Calu3 (cell line): Measurements from ENCODE around the gene EMSY. TPM values are rescaled to one million over a fixed set of nuclear protein-coding genes. Genes with fewer than 3 reads are reported as not detected.

Experiments
- BruUV-seq: library from RNA; stranded (reverse); fragments of 400-500 nt; replicated peaks from 2 replicates; lab custom pipeline; 2021; lab: Mats Ljungman, UMichigan
- CTCF ChIA-PET: fragments of 300-600 bp; sonication (Branson Sonifier 250); formaldehyde crosslinking; loops from one replicate; lab custom pipeline; 2022; ENCODE audit warnings: antibody characterized with exemption; lab: Charles Lee
- DNase-seq: peaks from one replicate; pipeline ENCODE4 v3.0.0; 2022
- H3K27ac Mint-ChIP-seq: one replicate; pipeline ENCODE4 v1.8.0; 2022; ENCODE audit warnings: mixed read lengths; ENCODE audit not compliant: unreplicated experiment
- H3K27me3 Mint-ChIP-seq: one replicate; pipeline ENCODE4 v1.8.0; 2022; ENCODE audit warnings: mixed read lengths; ENCODE audit not compliant: unreplicated experiment
- H3K36me3 Mint-ChIP-seq: one replicate; pipeline ENCODE4 v1.8.0; 2022; ENCODE audit warnings: mild to moderate bottlenecking, moderate library complexity, mixed read lengths; ENCODE audit not compliant: insufficient read depth, unreplicated experiment
- H3K4me1 Mint-ChIP-seq: one replicate; pipeline ENCODE4 v1.8.0; 2022; ENCODE audit warnings: mild to moderate bottlenecking, low read depth, mixed read lengths; ENCODE audit not compliant: unreplicated experiment
- H3K4me3 Mint-ChIP-seq: one replicate; pipeline ENCODE4 v1.8.0; 2022; ENCODE audit warnings: mild to moderate bottlenecking, low read depth, moderate library complexity, mixed read lengths; ENCODE audit not compliant: unreplicated experiment
- H3K9me3 Mint-ChIP-seq: one replicate; pipeline ENCODE4 v1.8.0; 2022; ENCODE audit warnings: low read depth, mixed read lengths; ENCODE audit not compliant: unreplicated experiment
- intact Hi-C: fragments of 100-400 bp; cut with micrococcal nuclease; formaldehyde crosslinking; loops from one replicate; pipeline ENCODE4 v1.10.0; 2022; ENCODE audit not compliant: unreplicated experiment
- total RNA-seq: library from RNA; stranded (reverse); gene quantifications from 2 replicates; pipeline ENCODE4 v1.2.3, GENCODE V29; 2022
- TF ChIP-seq, protein P1 (sequence below): fragments of 200-600 bp; IDR thresholded peaks from one replicate; pipeline ENCODE4 v1.8.0; 2022; ENCODE audit warnings: antibody characterized with exemption; ENCODE audit not compliant: unreplicated experiment

Gene EMSY
- total RNA-seq, 1 experiment from 2014 or later = 30.0 TPM

DNA sequence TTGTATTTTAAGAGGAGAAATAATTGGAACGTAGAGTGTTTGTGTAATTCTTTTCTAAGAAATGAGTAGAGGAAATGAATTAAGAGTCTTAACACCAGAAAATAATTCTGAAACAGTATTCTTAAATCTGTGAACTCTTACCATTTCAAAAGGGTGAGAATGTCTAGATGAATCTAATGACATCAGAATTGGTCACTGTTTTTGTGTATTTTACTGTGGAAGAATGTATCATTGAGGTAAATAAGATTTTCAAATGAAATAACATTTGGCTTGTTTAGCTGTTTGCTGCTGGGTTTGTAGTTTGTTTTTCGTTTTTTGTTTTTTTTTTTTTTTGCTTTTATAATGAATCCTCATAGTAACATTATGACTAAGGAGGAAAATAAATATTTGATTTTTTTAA is 97.6 kb downstream of the EMSY start:
- BruUV-seq = no TSS peak
- no peak for DNase-seq
- no peak overlapping the region for H3K4me3 Mint-ChIP-seq
- H3K4me1 Mint-ChIP-seq = no peaks in the 10 kb centered on the region
- TF ChIP-seq, protein P1, sequence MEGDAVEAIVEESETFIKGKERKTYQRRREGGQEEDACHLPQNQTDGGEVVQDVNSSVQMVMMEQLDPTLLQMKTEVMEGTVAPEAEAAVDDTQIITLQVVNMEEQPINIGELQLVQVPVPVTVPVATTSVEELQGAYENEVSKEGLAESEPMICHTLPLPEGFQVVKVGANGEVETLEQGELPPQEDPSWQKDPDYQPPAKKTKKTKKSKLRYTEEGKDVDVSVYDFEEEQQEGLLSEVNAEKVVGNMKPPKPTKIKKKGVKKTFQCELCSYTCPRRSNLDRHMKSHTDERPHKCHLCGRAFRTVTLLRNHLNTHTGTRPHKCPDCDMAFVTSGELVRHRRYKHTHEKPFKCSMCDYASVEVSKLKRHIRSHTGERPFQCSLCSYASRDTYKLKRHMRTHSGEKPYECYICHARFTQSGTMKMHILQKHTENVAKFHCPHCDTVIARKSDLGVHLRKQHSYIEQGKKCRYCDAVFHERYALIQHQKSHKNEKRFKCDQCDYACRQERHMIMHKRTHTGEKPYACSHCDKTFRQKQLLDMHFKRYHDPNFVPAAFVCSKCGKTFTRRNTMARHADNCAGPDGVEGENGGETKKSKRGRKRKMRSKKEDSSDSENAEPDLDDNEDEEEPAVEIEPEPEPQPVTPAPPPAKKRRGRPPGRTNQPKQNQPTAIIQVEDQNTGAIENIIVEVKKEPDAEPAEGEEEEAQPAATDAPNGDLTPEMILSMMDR = no peak
- H3K27me3 Mint-ChIP-seq = no peaks in the 10 kb centered on the region
- CTCF ChIA-PET = no interaction called here
- peaks cover 15% of the 10 kb centered on the region for H3K36me3 Mint-ChIP-seq
- no peak overlapping the region for H3K27ac Mint-ChIP-seq
- intact Hi-C loops = no loop called here
- no peaks in the 10 kb centered on the region for H3K9me3 Mint-ChIP-seq

DNA sequence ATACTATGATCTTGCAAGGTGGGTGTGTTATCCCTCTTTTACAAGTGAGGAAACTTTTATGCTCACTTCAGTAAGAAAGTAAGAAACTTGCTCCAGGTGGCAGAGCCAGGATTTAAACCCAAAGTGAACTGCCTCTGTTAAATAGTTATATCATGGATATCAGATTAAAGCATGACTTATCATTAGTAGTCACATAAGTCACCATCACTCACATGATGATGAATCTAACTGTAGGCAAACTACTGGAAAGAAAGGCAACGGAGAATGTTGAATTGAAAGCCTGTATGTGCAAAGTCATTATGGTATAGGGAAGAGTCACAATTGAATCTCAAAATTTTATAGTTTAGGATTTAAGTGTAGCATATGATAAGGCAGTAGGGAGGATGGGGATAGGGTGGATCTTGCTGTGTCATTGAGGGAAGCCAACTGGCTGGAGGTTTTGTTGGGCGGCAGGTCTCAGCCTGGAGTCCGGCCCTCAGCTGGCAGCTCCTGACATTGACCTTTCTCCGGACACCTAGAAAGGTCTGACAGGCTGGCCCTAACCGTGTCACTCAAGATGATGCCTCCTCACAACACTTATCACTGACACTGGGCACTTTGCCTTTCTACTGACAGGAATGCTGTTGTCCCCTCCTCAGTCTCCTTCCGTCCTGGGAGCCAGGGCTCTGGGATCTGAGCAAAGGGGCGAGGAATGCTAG is 98.3 kb downstream of the EMSY start:
- no peak overlapping the region for H3K4me3 Mint-ChIP-seq
- H3K4me1 Mint-ChIP-seq = no peaks in the 10 kb centered on the region
- no peak overlapping the region for H3K27ac Mint-ChIP-seq
- no TSS peak for BruUV-seq
- H3K9me3 Mint-ChIP-seq = no peaks in the 10 kb centered on the region
- no peaks in the 10 kb centered on the region for H3K27me3 Mint-ChIP-seq
- intact Hi-C loops = no loop called here
- TF ChIP-seq, protein P1 = no peak
- CTCF ChIA-PET = no interaction called here
- DNase-seq = no peak
- H3K36me3 Mint-ChIP-seq = peaks cover 15% of the 10 kb centered on the region

GRCh38 chr11:76550781-76551180 is 106.0 kb downstream of the EMSY start:
- no peak for DNase-seq
- intact Hi-C loops = loop anchor here (1.0 kb wide), 1 partner anchor 130 kb away; no protein-coding TSS in a partner anchor
- H3K27ac Mint-ChIP-seq = no peak overlapping the region
- no peaks in the 10 kb centered on the region for H3K4me1 Mint-ChIP-seq
- TF ChIP-seq, protein P1 = no peak
- BruUV-seq = no TSS peak
- H3K9me3 Mint-ChIP-seq = no peaks in the 10 kb centered on the region
- H3K36me3 Mint-ChIP-seq = peaks cover 4% of the 10 kb centered on the region
- CTCF ChIA-PET = no interaction called here
- H3K4me3 Mint-ChIP-seq = no peak overlapping the region
- H3K27me3 Mint-ChIP-seq = no peaks in the 10 kb centered on the region

- H3K27ac Mint-ChIP-seq = no peak overlapping the region
- H3K4me3 Mint-ChIP-seq = no peak overlapping the region
- H3K9me3 Mint-ChIP-seq = no peaks in the 10 kb centered on the region
- TF ChIP-seq, protein P1 = no peak
- CTCF ChIA-PET = no interaction called here
- intact Hi-C loops = loop anchor here (1.0 kb wide), 1 partner anchor 129 kb away; no protein-coding TSS in a partner anchor
- no peaks in the 10 kb centered on the region for H3K27me3 Mint-ChIP-seq
- no peaks in the 10 kb centered on the region for H3K36me3 Mint-ChIP-seq
- BruUV-seq = no TSS peak
- DNase-seq = no peak
- H3K4me1 Mint-ChIP-seq = no peaks in the 10 kb centered on the region
These were observed 106.6 kb downstream of the EMSY start for GRCh38 chr11:76551400-76551799.
